ENCODE measurements around the gene ANKS3. TPM values are rescaled to one million over a fixed set of nuclear protein-coding genes. Genes with fewer than 3 reads are reported as not detected.

The ANKS3 gene
- total RNA-seq, 1 experiment from 2014 or later: 32.8 TPM

- intact Hi-C loops (cut with micrococcal nuclease; ENCODE audit: unreplicated experiment): no loop called here
- H3K4me3 ChIP-seq: no peak overlapping the region
- no peaks in the 10 kb centered on the region for H3F3A ChIP-seq (ENCODE audit: insufficient read depth, low read depth)
- H3K27ac ChIP-seq: no peak overlapping the region
- H2AFZ ChIP-seq: no peak overlapping the region
- no peak overlapping the region for H3K4me2 ChIP-seq
- no peaks in the 10 kb centered on the region for H3K27me3 ChIP-seq (ENCODE audit: insufficient read depth, low read depth)
- no peaks in the 10 kb centered on the region for H3K9me2 ChIP-seq (ENCODE audit: insufficient read depth)
- no peaks in the 10 kb centered on the region for H3K79me2 ChIP-seq (ENCODE audit: low read depth)
- TF ChIP-seq CTCF (conservative IDR thresholded peaks at IDR 0.05) (no peak), EZH2 (IDR thresholded peaks at IDR 0.05; ENCODE audit: low read depth) (no peak)
- no TSS peak for BruUV-seq (replicated peaks)
- H3K9me3 ChIP-seq (ENCODE audit: insufficient read depth, low read depth): no peaks in the 10 kb centered on the region
- CTCF ChIA-PET: interaction anchor here (0.5 kb wide), 1 partner anchor 239 kb away, joined by 6 read pairs; no protein-coding TSS in a partner anchor
- POLR2A ChIA-PET (ENCODE audit: unreplicated experiment): no interaction called here
- H3K4me1 ChIP-seq (replicated peaks; ENCODE audit: insufficient read depth): no peaks in the 10 kb centered on the region
- DNase-seq: no peak
- H3K36me3 ChIP-seq (ENCODE audit: low read depth): peaks cover 14% of the 10 kb centered on the region; the same call in 1 of the 2 replicates
- no peaks in the 10 kb centered on the region for H4K20me1 ChIP-seq (ENCODE audit: insufficient read depth)
Observed at GRCh38 chr16:4706871-4707270, 27.2 kb downstream of the ANKS3 start.

DNA sequence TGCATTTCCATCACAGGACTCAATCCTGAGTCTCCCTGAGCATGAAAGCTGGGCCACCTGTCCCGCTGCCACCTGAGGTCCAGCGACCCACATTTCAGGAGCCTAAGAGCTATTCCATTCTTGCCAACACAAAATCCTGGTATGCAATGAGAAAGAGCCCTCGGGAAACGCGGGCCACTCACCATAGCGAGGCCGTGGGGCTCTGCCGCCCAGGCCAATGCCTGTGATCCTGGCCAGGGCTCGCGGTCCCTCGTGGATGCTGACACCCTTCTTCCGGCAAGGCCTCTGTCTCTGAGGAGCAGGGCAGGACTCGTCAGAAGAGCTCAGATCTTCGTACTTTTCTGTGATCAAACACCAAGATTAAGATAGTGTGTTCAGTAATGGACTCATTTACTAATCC, 29.2 kb downstream of the ANKS3 start:
- Histone ChIP-seq H3K27me3 (ENCODE audit: insufficient read depth, low read depth) (no peaks in the 10 kb centered on the region), H3F3A (ENCODE audit: insufficient read depth, low read depth) (peaks cover 5% of the 10 kb centered on the region; the same call in 1 of the 2 replicates), H2AFZ (no peak overlapping the region), H3K9me2 (ENCODE audit: insufficient read depth) (no peaks in the 10 kb centered on the region), H3K9me3 (ENCODE audit: insufficient read depth, low read depth) (no peaks in the 10 kb centered on the region), H3K4me3 (no peak overlapping the region), H3K4me2 (no peak overlapping the region), H3K79me2 (ENCODE audit: low read depth) (no peaks in the 10 kb centered on the region), H3K4me1 (replicated peaks; ENCODE audit: insufficient read depth) (no peaks in the 10 kb centered on the region), H3K27ac (no peak overlapping the region), H4K20me1 (ENCODE audit: insufficient read depth) (no peaks in the 10 kb centered on the region), H3K36me3 (ENCODE audit: low read depth) (peaks cover 8% of the 10 kb centered on the region; the same call in 1 of the 2 replicates)
- DNase-seq: no peak
- ChIA-PET POLR2A (ENCODE audit: unreplicated experiment) (no interaction called here), CTCF (no interaction called here)
- no TSS peak for BruUV-seq (replicated peaks)
- intact Hi-C loops (cut with micrococcal nuclease; ENCODE audit: unreplicated experiment): no loop called here
- TF ChIP-seq CTCF (conservative IDR thresholded peaks at IDR 0.05): no peak
- no peak for TF ChIP-seq EZH2 (IDR thresholded peaks at IDR 0.05; ENCODE audit: low read depth)

GRCh38 chr16:4704491-4704890, 29.6 kb downstream of the ANKS3 start:
- H3K36me3 ChIP-seq (ENCODE audit: low read depth): peaks cover 4% of the 10 kb centered on the region; the same call in 1 of the 2 replicates
- no peaks in the 10 kb centered on the region for H3K79me2 ChIP-seq (ENCODE audit: low read depth)
- no peak for DNase-seq
- no peak overlapping the region for H3K4me2 ChIP-seq
- no peaks in the 10 kb centered on the region for H3K9me3 ChIP-seq (ENCODE audit: insufficient read depth, low read depth)
- no peaks in the 10 kb centered on the region for H3K27me3 ChIP-seq (ENCODE audit: insufficient read depth, low read depth)
- H3K27ac ChIP-seq: no peak overlapping the region
- no peaks in the 10 kb centered on the region for H4K20me1 ChIP-seq (ENCODE audit: insufficient read depth)
- no peak overlapping the region for H3K4me3 ChIP-seq
- ChIA-PET CTCF (no interaction called here), POLR2A (ENCODE audit: unreplicated experiment) (no interaction called here)
- no TSS peak for BruUV-seq (replicated peaks)
- intact Hi-C loops (cut with micrococcal nuclease; ENCODE audit: unreplicated experiment): no loop called here
- no peak overlapping the region for H2AFZ ChIP-seq
- no peaks in the 10 kb centered on the region for H3K4me1 ChIP-seq (replicated peaks; ENCODE audit: insufficient read depth)
- peaks cover 5% of the 10 kb centered on the region; the same call in 1 of the 2 replicates for H3F3A ChIP-seq (ENCODE audit: insufficient read depth, low read depth)
- TF ChIP-seq CTCF (conservative IDR thresholded peaks at IDR 0.05): no peak
- TF ChIP-seq EZH2 (IDR thresholded peaks at IDR 0.05; ENCODE audit: low read depth): no peak
- H3K9me2 ChIP-seq (ENCODE audit: insufficient read depth): no peaks in the 10 kb centered on the region
